Measurements from ENCODE around the gene TMEM128.

- TF ChIP-seq CTCF (IDR thresholded peaks at IDR 0.05; ENCODE audit: low read length) (no peak), EZH2 (optimal IDR thresholded peaks at IDR 0.05; ENCODE audit: low read depth, low read length) (no peak)
Observed at GRCh38 chr4:4269856-4270255, 21.8 kb upstream of the TMEM128 start.
